Measurements from ENCODE around the gene TSNAX. TPM values are rescaled to one million over a fixed set of nuclear protein-coding genes. Genes with fewer than 3 reads are reported as not detected.

Gene TSNAX
- polyA plus RNA-seq, 1 of the 3 experiments (the other 2 are of a cell fraction) = 15.7 TPM

DNA sequence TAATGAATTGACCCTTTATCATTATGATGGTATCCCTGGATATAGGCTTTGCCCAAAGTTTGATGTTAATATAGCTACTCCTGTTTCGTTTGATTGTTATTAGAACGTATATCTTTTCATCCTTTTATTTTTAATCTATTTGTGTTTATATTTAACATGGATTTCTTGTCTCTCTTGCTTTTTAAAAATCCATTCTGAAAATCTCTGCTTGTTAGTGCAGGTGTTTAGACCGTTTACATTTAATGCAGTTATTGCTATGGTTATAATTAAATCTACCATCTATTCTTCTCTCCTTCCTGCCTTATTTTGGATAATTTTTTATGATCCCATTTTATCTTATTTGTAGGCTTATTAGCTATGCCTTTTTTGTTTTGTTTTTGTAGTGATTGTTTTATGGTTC is 12.4 kb downstream of the TSNAX start (continued):
- TF ChIP-seq GATA2 (CRISPR knock-in tag; IDR thresholded peaks at IDR 0.05) (no peak), ELF1 (IDR thresholded peaks at IDR 0.05) (no peak), GABPA (IDR thresholded peaks at IDR 0.05; ENCODE audit: low read depth) (no peak), TEAD4 (IDR thresholded peaks at IDR 0.05; ENCODE audit: borderline replicate concordance, insufficient read depth) (no peak), EZH2phosphoT487 (IDR thresholded peaks at IDR 0.05; ENCODE audit: borderline replicate concordance, low read depth) (no peak), SMC3 (IDR thresholded peaks at IDR 0.05; ENCODE audit: low read depth, low read length) (no peak)
- TF ChIP-seq, protein P1, sequence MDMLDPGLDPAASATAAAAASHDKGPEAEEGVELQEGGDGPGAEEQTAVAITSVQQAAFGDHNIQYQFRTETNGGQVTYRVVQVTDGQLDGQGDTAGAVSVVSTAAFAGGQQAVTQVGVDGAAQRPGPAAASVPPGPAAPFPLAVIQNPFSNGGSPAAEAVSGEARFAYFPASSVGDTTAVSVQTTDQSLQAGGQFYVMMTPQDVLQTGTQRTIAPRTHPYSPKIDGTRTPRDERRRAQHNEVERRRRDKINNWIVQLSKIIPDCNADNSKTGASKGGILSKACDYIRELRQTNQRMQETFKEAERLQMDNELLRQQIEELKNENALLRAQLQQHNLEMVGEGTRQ (IDR thresholded peaks at IDR 0.05; ENCODE audit: borderline replicate concordance, low read depth, low read length) = no peak

DNA sequence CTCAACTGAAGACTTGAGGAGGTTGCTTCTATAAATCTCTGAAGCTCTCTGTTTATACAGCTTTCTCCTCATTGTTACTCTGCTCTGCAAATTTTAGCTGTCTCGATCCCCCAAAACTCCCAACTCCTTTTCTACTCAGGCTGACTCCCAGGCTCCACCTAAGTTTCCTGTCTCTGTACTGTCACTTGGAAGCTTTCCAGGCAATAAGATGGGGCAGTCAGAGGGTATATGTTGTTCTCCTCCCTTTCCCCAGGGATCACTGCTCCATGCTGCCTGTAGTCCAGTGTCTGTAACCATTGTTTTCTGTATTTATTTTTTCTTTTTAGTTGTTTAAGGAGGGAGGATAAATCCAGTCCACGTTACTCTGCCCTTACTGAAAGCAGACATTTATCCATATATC is 13.4 kb downstream of the TSNAX start:
- no peak for DNase-seq
- Histone ChIP-seq H3K36me3 (replicated peaks in 1 of 2; ENCODE audit: control insufficient read depth in 1 of 2, insufficient read depth in 2 of 2, low read length in 1 of 2) (peaks cover 79 to 80% of the 10 kb centered on the region in 2 experiments), H3K79me2 (ENCODE audit: insufficient read depth) (peaks cover 47% of the 10 kb centered on the region), H3K4me1 (ENCODE audit: control insufficient read depth in 1 of 2, insufficient read depth in 2 of 2, low read depth in 1 of 2, low read length in 1 of 2) (no peaks in the 10 kb centered on the region), H3K9me2 (no peaks in the 10 kb centered on the region), H4K20me1 (ENCODE audit: insufficient read depth) (no peaks in the 10 kb centered on the region), H3F3A (replicated peaks; ENCODE audit: insufficient read depth) (peaks cover 10% of the 10 kb centered on the region), H3K4me2 (no peak overlapping the region), H3K27ac (ENCODE audit: low read depth in 2 of 2, low read length in 1 of 2) (no peak overlapping the region), H3K27me3 (ENCODE audit: insufficient read depth) (no peaks in the 10 kb centered on the region), H3K9ac (no peak overlapping the region), H2AFZ (ENCODE audit: low read depth) (no peak overlapping the region), H3K9me3 (peaks cover 8% of the 10 kb centered on the region; the same call in 1 of the 2 replicates), H3K4me3 (ENCODE audit: low read depth in 2 of 2, low read length in 1 of 2) (no peak overlapping the region)
- ChIA-PET CTCF (no interaction called here), POLR2A (no interaction called here)
- WGBS (ENCODE audit: low lambda C conversion rate) = 98% methylated on average over 2 of the region's 2 CpGs
- TF ChIP-seq FOXJ3 (CRISPR knock-in tag; IDR thresholded peaks at IDR 0.05) (no peak), RXRA (IDR thresholded peaks at IDR 0.05; ENCODE audit: borderline replicate concordance, low read depth) (no peak), GABPA (IDR thresholded peaks at IDR 0.05; ENCODE audit: low read depth) (no peak), GATA2 (CRISPR knock-in tag; IDR thresholded peaks at IDR 0.05) (no peak), JUND (IDR thresholded peaks at IDR 0.05) (no peak), FOSL2 (IDR thresholded peaks at IDR 0.05; ENCODE audit: borderline replicate concordance, low read depth) (no peak), MXI1 (IDR thresholded peaks at IDR 0.05; ENCODE audit: low read depth, low read length) (no peak), NFIC (IDR thresholded peaks at IDR 0.05; ENCODE audit: borderline replicate concordance) (no peak), MEF2A (IDR thresholded peaks at IDR 0.05; ENCODE audit: borderline replicate concordance, low read depth) (no peak), NRF1 (IDR thresholded peaks at IDR 0.05; ENCODE audit: low read depth, low read length) (no peak), RAD21 (IDR thresholded peaks at IDR 0.05; ENCODE audit: low read length) (no peak), RFX5 (IDR thresholded peaks at IDR 0.05; ENCODE audit: low read length) (no peak), TAF1 (IDR thresholded peaks at IDR 0.05; ENCODE audit: borderline replicate concordance, low read depth, low read length) (no peak), TCF12 (IDR thresholded peaks at IDR 0.05) (no peak)
- TF ChIP-seq, protein P2, sequence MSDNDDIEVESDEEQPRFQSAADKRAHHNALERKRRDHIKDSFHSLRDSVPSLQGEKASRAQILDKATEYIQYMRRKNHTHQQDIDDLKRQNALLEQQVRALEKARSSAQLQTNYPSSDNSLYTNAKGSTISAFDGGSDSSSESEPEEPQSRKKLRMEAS (IDR thresholded peaks at IDR 0.05; ENCODE audit: low read depth) = no peak
- TF ChIP-seq, protein P3, sequence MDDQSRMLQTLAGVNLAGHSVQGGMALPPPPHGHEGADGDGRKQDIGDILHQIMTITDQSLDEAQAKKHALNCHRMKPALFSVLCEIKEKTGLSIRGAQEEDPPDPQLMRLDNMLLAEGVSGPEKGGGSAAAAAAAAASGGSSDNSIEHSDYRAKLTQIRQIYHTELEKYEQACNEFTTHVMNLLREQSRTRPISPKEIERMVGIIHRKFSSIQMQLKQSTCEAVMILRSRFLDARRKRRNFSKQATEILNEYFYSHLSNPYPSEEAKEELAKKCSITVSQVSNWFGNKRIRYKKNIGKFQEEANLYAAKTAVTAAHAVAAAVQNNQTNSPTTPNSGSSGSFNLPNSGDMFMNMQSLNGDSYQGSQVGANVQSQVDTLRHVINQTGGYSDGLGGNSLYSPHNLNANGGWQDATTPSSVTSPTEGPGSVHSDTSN (IDR thresholded peaks at IDR 0.05) = no peak
- TF ChIP-seq, protein P1 (IDR thresholded peaks at IDR 0.05; ENCODE audit: borderline replicate concordance, low read depth, low read length) = no peak
